CD4-positive, alpha-beta T cell treated with Interleukin-21 for 1 hour (primary cell): ENCODE measurements around the gene CCT8L2.
"Not testable (repeated sequence)": the region's sequence is repeated elsewhere in the genome, so short reads cannot be mapped to it uniquely, and the experiment has no call there.

Experiments used
- DNase-seq: peaks from one replicate; pipeline ENCODE4 v3.0.0-alpha.2; 2020

Gene CCT8L2

DNA sequence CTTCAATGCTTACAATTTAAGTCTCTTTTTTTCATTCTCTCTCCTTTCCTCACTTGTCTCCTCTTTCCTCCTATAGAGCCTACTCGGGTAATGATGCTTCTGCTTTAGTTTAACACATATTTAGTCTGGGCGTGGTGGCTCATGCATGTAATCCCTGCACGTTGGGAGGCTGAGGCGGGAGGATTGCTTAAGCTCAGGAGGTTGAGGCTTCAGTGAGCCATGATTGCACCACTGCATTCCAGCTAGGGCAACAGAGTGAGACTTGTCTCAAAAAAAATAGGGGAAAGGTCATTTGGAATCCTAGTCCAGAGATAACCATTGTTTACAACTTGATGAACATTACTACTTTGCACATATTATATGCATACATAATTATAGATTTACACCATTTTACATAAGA, 1.4 kb upstream of the CCT8L2 start:
- DNase-seq = no peak

GRCh38 chr22:16592231-16592630, 379 bp downstream of the CCT8L2 start:
- not testable (repeated sequence) for DNase-seq

GRCh38 chr22:16591136-16591535, 1.5 kb downstream of the CCT8L2 start:
- not testable (repeated sequence) for DNase-seq

GRCh38 chr22:16586991-16587390, 5.6 kb downstream of the CCT8L2 start:
- no peak for DNase-seq

- DNase-seq = no peak
Measured at GRCh38 chr22:16586170-16586569, 6.4 kb downstream of the CCT8L2 start.

DNA sequence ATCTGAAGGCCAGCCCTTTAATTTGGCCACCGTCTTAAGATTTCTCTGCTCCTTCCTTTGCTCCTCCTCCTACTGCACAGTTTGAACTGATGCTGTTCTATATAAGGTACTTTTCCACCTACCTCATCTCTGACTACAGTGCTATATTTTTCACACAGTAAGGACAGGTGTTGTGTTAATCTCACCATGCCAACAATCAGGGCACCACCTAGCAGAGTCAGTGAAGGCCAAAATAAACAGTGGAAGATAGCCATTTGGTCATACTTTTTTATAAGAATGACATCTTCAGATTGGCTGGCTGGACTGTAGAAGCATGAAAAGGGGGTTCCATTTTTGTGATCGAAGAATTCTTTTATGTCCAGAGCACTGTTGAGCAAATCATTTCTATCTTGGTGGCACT, 11.7 kb downstream of the CCT8L2 start:
- DNase-seq = not testable (repeated sequence)

- DNase-seq = not testable (repeated sequence)
Measured at GRCh38 chr22:16569240-16569834, 23.3 kb downstream of the CCT8L2 start.

- no peak for DNase-seq
Measured at GRCh38 chr22:16568425-16568758, 24.2 kb downstream of the CCT8L2 start.

DNA sequence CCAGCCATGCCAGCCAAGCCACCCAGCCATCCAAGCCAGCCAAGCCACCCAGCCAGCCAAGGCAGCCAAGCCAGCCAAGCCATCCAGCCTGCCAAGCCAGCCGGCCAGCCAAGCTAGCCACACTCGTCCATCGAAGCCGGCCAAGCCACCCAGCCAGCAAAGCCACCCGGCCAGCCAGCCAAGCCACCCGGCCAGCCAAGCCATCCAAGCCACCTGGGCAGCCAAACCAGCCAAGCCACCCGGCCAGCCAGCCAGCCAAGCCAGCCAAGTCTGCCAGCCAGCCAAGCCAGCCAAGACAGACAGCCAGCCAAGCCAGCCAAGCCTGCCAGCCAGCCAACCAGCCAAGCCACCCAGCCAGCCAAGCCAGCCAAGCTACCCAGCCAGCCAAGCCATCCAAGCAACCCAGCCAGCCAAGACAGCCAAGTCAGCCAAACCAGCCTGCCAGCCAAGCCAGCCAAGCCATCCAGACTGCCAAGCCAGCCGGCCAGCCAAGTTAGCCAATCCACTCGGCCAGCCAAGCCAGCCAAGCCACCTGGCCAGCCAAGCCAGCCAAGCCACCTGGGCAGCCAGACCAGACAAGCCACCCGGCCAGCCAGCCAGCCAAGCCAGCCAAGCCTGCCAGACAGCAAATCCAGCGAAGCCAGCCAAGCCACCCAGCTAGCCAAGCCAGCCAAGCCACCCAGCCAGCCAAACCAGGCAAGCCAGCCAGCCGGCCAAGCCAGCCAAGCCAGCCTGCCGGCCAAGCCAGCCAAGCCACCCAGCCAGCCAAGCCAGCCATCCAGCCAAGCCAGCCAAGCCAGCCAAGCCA, 24.8 kb downstream of the CCT8L2 start:
- DNase-seq = not testable (repeated sequence)

DNA sequence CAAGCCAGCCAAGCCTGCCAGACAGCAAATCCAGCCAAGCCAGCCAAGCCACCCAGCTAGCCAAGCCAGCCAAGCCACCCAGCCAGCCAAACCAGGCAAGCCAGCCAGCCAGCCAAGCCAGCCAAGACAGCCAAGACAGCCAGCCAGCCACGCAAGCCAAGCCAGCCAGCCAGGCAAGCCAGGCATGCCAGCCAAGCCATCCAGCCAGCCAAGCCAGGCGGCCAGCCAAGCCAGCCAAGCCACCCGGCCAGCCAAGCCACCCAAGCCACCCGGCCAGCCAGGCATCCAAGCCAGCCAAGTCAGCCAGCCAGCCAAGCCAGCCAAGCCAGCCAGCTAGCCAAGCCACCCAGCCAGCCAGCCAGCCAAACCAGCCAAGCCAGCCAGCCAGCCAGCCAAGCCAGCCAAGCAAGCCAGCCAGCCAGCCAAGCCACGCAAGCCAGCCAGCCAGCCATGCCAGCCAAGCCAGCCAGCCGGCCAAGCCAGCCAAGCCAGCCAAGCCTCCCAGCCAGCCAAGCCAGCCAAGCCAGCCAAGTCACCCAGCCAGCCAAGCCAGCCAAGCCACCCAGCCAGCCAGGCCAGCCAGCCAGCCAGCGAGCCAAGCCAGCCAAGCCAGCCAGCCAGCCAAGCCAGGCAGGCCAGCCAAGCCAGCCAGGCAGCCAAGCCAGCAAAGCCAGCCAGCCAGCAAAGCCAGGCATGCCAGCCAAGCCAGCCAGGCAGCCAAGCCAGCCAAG, 26.0 kb downstream of the CCT8L2 start:
- DNase-seq = not testable (repeated sequence)

DNA sequence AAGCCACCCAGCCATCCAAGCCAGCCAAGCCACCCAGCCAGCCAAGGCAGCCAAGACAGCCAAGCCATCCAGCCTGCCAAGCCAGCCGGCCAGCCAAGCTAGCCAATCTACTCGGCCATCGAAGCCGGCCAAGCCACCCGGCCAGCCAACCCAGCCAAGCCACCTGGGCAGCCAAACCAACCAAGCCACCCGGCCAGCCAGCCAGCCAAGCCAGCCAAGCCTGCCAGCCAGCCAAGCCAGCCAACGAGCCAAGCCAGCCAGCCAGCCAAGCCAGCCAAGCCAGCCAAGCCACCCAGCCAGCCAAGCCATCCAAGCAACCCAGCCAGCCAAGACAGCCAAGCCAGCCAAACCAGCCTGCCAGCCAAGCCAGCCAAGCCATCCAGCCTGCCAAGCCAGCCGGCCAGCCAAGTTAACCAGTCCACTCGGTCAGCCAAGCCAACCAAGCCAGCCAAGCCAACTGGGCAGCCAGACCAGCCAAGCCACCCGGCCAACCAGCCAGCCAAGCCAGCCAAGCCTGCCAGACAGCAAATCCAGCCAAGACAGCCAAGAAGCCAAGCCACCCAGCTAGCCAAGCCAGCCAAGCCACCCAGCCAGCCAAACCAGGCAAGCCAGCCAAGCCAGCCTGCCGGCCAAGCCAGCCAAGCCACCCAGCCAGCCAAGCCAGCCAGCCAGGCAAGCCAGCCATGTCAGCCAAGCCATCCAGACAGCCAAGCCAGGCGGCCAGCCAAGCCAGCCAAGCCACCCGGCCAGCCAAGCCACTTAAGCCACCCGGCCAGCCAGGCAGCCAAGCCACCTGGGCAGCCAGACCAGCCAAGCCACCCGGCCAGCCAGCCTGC, 26.8 kb downstream of the CCT8L2 start:
- DNase-seq = not testable (repeated sequence)

GRCh38 chr22:16564837-16565584, 27.6 kb downstream of the CCT8L2 start:
- DNase-seq = not testable (repeated sequence)

GRCh38 chr22:16563555-16564520, 28.8 kb downstream of the CCT8L2 start:
- no peak for DNase-seq

- no peak for DNase-seq
Measured at GRCh38 chr22:16562711-16563554, 29.7 kb downstream of the CCT8L2 start.

GRCh38 chr22:16561093-16561658, 31.4 kb downstream of the CCT8L2 start:
- DNase-seq = not testable (repeated sequence)

DNA sequence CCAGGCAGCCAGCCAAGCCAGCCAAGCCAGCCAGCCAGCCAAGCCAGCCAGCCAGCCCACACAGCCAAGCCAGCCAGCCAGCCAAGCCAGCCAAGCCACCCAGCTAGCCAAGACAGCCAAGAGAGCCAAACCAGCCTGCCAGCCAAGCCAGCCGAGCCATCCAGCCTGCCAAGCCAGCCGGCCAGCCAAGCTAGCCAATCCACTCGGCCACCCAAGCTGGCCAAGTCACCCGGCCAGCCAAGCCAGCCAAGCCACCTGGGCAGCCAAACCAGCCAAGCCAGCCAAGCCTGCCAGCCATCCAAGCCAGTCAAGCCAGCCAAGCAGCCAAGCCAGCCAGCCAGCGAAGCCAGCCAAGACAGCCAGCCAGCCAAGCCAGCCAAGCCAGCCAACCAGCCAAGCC, 32.0 kb downstream of the CCT8L2 start:
- not testable (repeated sequence) for DNase-seq

DNA sequence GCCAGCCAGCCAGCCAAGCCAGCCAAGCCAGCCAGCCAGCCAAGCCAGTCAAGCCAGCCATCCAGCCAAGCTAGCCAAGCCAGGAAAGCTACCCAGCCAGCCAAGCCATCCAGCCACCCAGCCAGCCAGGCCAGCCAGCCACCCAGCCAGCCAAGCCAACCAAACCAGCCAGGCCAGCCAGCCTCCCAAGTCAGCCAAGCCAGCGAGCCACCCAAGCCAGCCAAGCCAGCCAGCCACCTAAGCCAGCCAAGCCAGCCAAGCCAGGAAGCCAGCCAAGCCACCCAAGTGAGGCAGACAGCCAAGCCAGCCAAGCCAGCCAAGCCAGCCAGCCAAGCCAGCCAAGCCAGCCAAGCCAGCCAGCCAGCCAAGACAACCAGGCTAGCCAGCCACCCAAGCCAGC, 32.6 kb downstream of the CCT8L2 start:
- not testable (repeated sequence) for DNase-seq

DNA sequence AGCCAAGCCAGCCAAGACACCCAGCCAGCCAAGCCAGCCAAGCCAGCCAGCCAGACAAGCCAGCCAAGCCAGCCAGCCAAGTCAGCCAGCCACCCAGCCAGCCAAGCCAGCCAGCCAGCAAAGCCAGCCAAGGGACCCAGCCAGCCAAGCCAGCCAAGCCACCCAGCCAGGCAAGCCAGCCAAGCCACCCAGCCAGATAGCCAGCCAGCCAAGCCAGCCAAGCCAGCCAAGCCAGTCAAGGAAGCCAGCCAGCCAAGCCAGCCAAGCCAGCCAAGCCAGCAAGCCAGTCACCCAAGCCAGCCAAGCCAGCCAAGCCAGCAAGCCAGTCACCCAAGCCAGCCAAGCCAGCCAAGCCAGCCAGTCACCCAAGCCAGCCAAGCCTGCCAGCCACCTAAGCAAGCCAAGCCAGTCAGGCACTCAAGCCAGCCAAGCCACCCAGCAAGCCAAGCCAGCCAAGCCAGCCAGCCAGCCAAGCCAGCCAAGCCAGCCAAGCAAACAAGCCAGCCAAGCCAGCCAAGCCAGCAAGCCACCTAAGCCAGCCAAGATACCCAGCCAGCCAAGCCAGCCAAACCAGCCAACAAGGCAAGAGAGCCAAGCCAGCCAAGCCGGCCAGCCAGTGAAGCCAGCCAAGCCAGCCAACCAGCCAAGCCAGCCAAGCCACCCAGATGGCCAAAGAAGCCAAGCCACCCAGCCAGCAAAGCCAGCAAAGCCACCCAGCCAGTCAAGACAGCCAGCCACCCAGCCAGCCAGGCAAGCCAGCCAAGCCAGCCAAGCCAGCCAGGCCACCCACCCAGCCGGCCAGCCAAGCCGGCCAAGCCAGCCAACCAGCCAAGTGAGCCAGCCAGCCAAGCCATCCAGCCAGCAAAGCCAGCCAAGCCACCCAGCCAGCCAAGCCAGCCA, 33.3 kb downstream of the CCT8L2 start:
- DNase-seq = no peak
